ENCODE results near the gene FAM114A1. TPM values are rescaled to one million over a fixed set of nuclear protein-coding genes. Genes with fewer than 3 reads are reported as not detected.
A peak's percentile ranks its signal among the peaks of the same experiment; 100 is the strongest.

FAM114A1 gene
- total RNA-seq, 1 experiment from 2014 or later = 32.0 TPM

GRCh38 chr4:38821739-38822138, 45.9 kb upstream of the FAM114A1 start:
- in situ Hi-C loops (cut with HindIII; ENCODE audit: low pct_unique_long_range_greater_than_20kb, low sequenced_read_pairs) (no loop called here), intact Hi-C loops (cut with micrococcal nuclease; ENCODE audit: unreplicated experiment) (no loop called here)
- Histone ChIP-seq H3K27me3 (ENCODE audit: control insufficient read depth, insufficient read depth, low read length) (no peaks in the 10 kb centered on the region), H3K4me1 (ENCODE audit: control insufficient read depth, insufficient read depth, low read length) (no peaks in the 10 kb centered on the region), H3K9me3 (ENCODE audit: control insufficient read depth, insufficient read depth, low read depth, low read length) (no peaks in the 10 kb centered on the region), H3K36me3 (ENCODE audit: control insufficient read depth, insufficient read depth, low read length) (no peaks in the 10 kb centered on the region; the same call in 1 of the 2 replicates), H3K4me3 (ENCODE audit: low read depth in 2 of 2, low read length in 2 of 2) (no peak overlapping the region), H3K27ac (ENCODE audit: low read length) (no peak overlapping the region)
- ATAC-seq (0 out of 2 replicates have a peak, but pooled peaks have one; percentile 51), DNase-seq (ENCODE audit: low read depth, low spot score) (no peak)
- CTCF ChIA-PET = interaction anchor here (0.6 to 0.7 kb wide), 2 partner anchors 152 to 1051 kb away, joined by 3 read pairs; no protein-coding TSS in a partner anchor
- no TSS peak for BruUV-seq (replicated peaks)
- POLR2A ChIA-PET = no interaction called here
- TF ChIP-seq REST (IDR thresholded peaks at IDR 0.05; ENCODE audit: insufficient read depth in 1 of 2, low read depth in 2 of 2, low read length in 1 of 2) (no peak), POLR2AphosphoS5 (IDR thresholded peaks at IDR 0.05; ENCODE audit: low read depth, low read length) (no peak), SIN3A (IDR thresholded peaks at IDR 0.05; ENCODE audit: borderline replicate concordance, insufficient read depth, low read depth, low read length) (no peak), TCF7L2 (IDR thresholded peaks at IDR 0.05; ENCODE audit: low read depth, low read length) (no peak), CTCF (IDR thresholded peaks at IDR 0.05) (no peak)

GRCh38 chr4:38822748-38823303, 44.8 kb upstream of the FAM114A1 start:
- no peaks in the 10 kb centered on the region for H3K27me3 ChIP-seq (ENCODE audit: control insufficient read depth, insufficient read depth, low read length)
- CTCF ChIA-PET = no interaction called here
- ATAC-seq = no peak
- H3K4me3 ChIP-seq (ENCODE audit: low read depth in 2 of 2, low read length in 2 of 2) = no peak overlapping the region
- H3K27ac ChIP-seq (ENCODE audit: low read length) = no peak overlapping the region
- TF ChIP-seq SIN3A (IDR thresholded peaks at IDR 0.05; ENCODE audit: borderline replicate concordance, insufficient read depth, low read depth, low read length) (no peak), TCF7L2 (IDR thresholded peaks at IDR 0.05; ENCODE audit: low read depth, low read length) (no peak), POLR2AphosphoS5 (IDR thresholded peaks at IDR 0.05; ENCODE audit: low read depth, low read length) (no peak), CTCF (IDR thresholded peaks at IDR 0.05) (no peak), REST (IDR thresholded peaks at IDR 0.05; ENCODE audit: insufficient read depth in 1 of 2, low read depth in 2 of 2, low read length in 1 of 2) (no peak)
- intact Hi-C loops (cut with micrococcal nuclease; ENCODE audit: unreplicated experiment) = no loop called here
- POLR2A ChIA-PET = no interaction called here
- in situ Hi-C loops (cut with HindIII; ENCODE audit: low pct_unique_long_range_greater_than_20kb, low sequenced_read_pairs) = no loop called here
- no peak for DNase-seq (ENCODE audit: low read depth, low spot score)
- BruUV-seq (replicated peaks) = no TSS peak
- no peaks in the 10 kb centered on the region for H3K4me1 ChIP-seq (ENCODE audit: control insufficient read depth, insufficient read depth, low read length)
- H3K36me3 ChIP-seq (ENCODE audit: control insufficient read depth, insufficient read depth, low read length) = no peaks in the 10 kb centered on the region
- H3K9me3 ChIP-seq (ENCODE audit: control insufficient read depth, insufficient read depth, low read depth, low read length) = no peaks in the 10 kb centered on the region
